OCI-LY3 (cell line): ENCODE results near the gene ATRN.

Source experiments
- H2AFZ ChIP-seq: fragments of 200-600, 300-600 bp; shearing (Covaris generic); 2 replicates; pipeline ENCODE4 v1.6.0; 2014; ENCODE audit warnings: antibody characterized with exemption, low read depth, low read length
- H3K27ac ChIP-seq: fragments of 200-600, 300-600 bp; sonication (generic); 2 replicates; pipeline ENCODE4 v1.5.1; 2014; ENCODE audit warnings: mild to moderate bottlenecking, low read length, moderate library complexity, mixed read lengths
- H3K27me3 ChIP-seq: fragments of 200-600, 300-600 bp; sonication (generic); 2 replicates; pipeline ENCODE4 v1.6.1; 2014; ENCODE audit warnings: low read depth, low read length, mixed read lengths
- H3K36me3 ChIP-seq: fragments of 200-600, 300-600 bp; sonication (generic); replicated peaks from 2 replicates; pipeline ENCODE3; 2014; ENCODE audit warnings: low read depth, low read length, mixed read lengths
- H3K4me1 ChIP-seq: fragments of 300-600, 200-600 bp; sonication (generic); 2 replicates; pipeline ENCODE4 v1.6.1; 2014; ENCODE audit warnings: low read length, mixed read lengths
- H3K4me2 ChIP-seq: fragments of 200-600, 300-600 bp; sonication (generic); 2 replicates; pipeline ENCODE4 v1.6.1; 2014; ENCODE audit warnings: low read length, mixed read lengths
- H3K4me3 ChIP-seq: fragments of 300-600, 200-600 bp; sonication (generic); 2 replicates; pipeline ENCODE4 v1.5.1; 2014; ENCODE audit warnings: antibody characterized with exemption, mild to moderate bottlenecking, low read length, moderate library complexity
- H3K79me2 ChIP-seq: fragments of 300-600, 200-600 bp; shearing (Covaris generic); 2 replicates; pipeline ENCODE4 v1.6.1; 2014; ENCODE audit warnings: mild to moderate bottlenecking, low read length, mixed read lengths
- H3K9ac ChIP-seq: fragments of 300-600, 200-600 bp; shearing (Covaris generic); 2 replicates; pipeline ENCODE4 v1.6.0; 2014; ENCODE audit warnings: mild to moderate bottlenecking, low read length, moderate library complexity
- H3K9me3 ChIP-seq: fragments of 200-600, 300-600 bp; shearing (Covaris generic); 2 replicates; pipeline ENCODE4 v1.6.1; 2014; ENCODE audit warnings: low read length, mixed read lengths; ENCODE audit not compliant: insufficient read depth
- H4K20me1 ChIP-seq: fragments of 200-600, 300-600 bp; sonication (generic); 2 replicates; pipeline ENCODE4 v1.6.1; 2016; ENCODE audit warnings: low read length, mixed read lengths; ENCODE audit not compliant: insufficient read depth
- CTCF ChIP-seq: fragments of 200-600, 300-600 bp; sonication (generic); IDR thresholded peaks from 2 replicates; pipeline ENCODE4 v1.5.1; 2014; ENCODE audit warnings: antibody characterized with exemption, low read length, low read depth
- EZH2phosphoT487 ChIP-seq: fragments of 200-600 bp; shearing (Covaris generic); IDR thresholded peaks from 2 replicates; pipeline ENCODE4 v1.6.1; 2018; ENCODE audit warnings: antibody characterized with exemption, mixed run types, low read depth

ATRN gene

GRCh38 chr20:3434232-3434631 lies 36.6 kb upstream of the ATRN start:
- TF ChIP-seq CTCF = no peak
- TF ChIP-seq EZH2phosphoT487 = no peak
- H3K4me2 ChIP-seq = no peak overlapping the region
- H3K27me3 ChIP-seq = no peaks in the 10 kb centered on the region

GRCh38 chr20:3436864-3437574 lies 33.8 kb upstream of the ATRN start:
- no peak overlapping the region for H3K27ac ChIP-seq

More at GRCh38 chr20:3434232-3434631, 36.6 kb upstream of the ATRN start:
- Histone ChIP-seq H3K4me3 (no peak overlapping the region), H3K4me1 (peaks cover 14% of the 10 kb centered on the region), H3K9me3 (no peaks in the 10 kb centered on the region), H3K27ac (no peak overlapping the region), H2AFZ (no peak overlapping the region), H3K9ac (no peak overlapping the region), H4K20me1 (no peaks in the 10 kb centered on the region), H3K36me3 (no peaks in the 10 kb centered on the region), H3K79me2 (no peaks in the 10 kb centered on the region)

GRCh38 chr20:3446779-3447178 lies 24.0 kb upstream of the ATRN start:
- no peak for TF ChIP-seq EZH2phosphoT487
- no peak for TF ChIP-seq CTCF
- no peak overlapping the region for H3K27ac ChIP-seq
- no peak overlapping the region for H3K4me3 ChIP-seq
- peaks cover 7% of the 10 kb centered on the region; the same call in 1 of the 2 replicates for H3K27me3 ChIP-seq
- H3K36me3 ChIP-seq = no peaks in the 10 kb centered on the region
- no peak overlapping the region for H2AFZ ChIP-seq
- H4K20me1 ChIP-seq = no peaks in the 10 kb centered on the region
- no peaks in the 10 kb centered on the region for H3K9me3 ChIP-seq
- H3K4me2 ChIP-seq = no peak overlapping the region
- H3K79me2 ChIP-seq = no peaks in the 10 kb centered on the region
- H3K4me1 ChIP-seq = no peaks in the 10 kb centered on the region
- no peak overlapping the region for H3K9ac ChIP-seq

More at GRCh38 chr20:3436864-3437574, 33.8 kb upstream of the ATRN start:
- Histone ChIP-seq H2AFZ (no peak overlapping the region), H3K4me2 (no peak overlapping the region), H3K9ac (no peak overlapping the region), H3K9me3 (no peaks in the 10 kb centered on the region), H3K4me1 (peaks cover 6% of the 10 kb centered on the region), H3K27me3 (peaks cover 4% of the 10 kb centered on the region; the same call in 1 of the 2 replicates), H3K79me2 (no peaks in the 10 kb centered on the region), H3K36me3 (no peaks in the 10 kb centered on the region), H3K4me3 (no peak overlapping the region), H4K20me1 (no peaks in the 10 kb centered on the region)
- no peak for TF ChIP-seq CTCF
- no peak for TF ChIP-seq EZH2phosphoT487

- H3K36me3 ChIP-seq = no peaks in the 10 kb centered on the region
- no peak overlapping the region for H3K4me3 ChIP-seq
- H3K4me1 ChIP-seq = peaks cover 2% of the 10 kb centered on the region; the same call in 1 of the 2 replicates
- H3K4me2 ChIP-seq = no peak overlapping the region
- no peaks in the 10 kb centered on the region for H4K20me1 ChIP-seq
- no peak overlapping the region for H3K9ac ChIP-seq
- H3K27me3 ChIP-seq = peaks cover 7% of the 10 kb centered on the region; the same call in 1 of the 2 replicates
- H2AFZ ChIP-seq = no peak overlapping the region
- TF ChIP-seq CTCF (no peak), EZH2phosphoT487 (no peak)
- H3K27ac ChIP-seq = no peak overlapping the region
- H3K9me3 ChIP-seq = no peaks in the 10 kb centered on the region
- H3K79me2 ChIP-seq = no peaks in the 10 kb centered on the region
Observed at GRCh38 chr20:3447321-3447720, 23.5 kb upstream of the ATRN start.
